HG02642 (cell line): Measurements from ENCODE around the gene MELK.
"Not testable (repeated sequence)": the region's sequence is repeated elsewhere in the genome, so short reads cannot be mapped to it uniquely, and the experiment has no call there.

Experiments used
- ATAC-seq: cut with Tn5 transposase; IDR thresholded peaks from one replicate; pipeline ENCODE4 v1.9.1; 2021; ENCODE audit warnings: mild to moderate bottlenecking; ENCODE audit not compliant: unreplicated experiment, poor library complexity

The MELK gene

DNA sequence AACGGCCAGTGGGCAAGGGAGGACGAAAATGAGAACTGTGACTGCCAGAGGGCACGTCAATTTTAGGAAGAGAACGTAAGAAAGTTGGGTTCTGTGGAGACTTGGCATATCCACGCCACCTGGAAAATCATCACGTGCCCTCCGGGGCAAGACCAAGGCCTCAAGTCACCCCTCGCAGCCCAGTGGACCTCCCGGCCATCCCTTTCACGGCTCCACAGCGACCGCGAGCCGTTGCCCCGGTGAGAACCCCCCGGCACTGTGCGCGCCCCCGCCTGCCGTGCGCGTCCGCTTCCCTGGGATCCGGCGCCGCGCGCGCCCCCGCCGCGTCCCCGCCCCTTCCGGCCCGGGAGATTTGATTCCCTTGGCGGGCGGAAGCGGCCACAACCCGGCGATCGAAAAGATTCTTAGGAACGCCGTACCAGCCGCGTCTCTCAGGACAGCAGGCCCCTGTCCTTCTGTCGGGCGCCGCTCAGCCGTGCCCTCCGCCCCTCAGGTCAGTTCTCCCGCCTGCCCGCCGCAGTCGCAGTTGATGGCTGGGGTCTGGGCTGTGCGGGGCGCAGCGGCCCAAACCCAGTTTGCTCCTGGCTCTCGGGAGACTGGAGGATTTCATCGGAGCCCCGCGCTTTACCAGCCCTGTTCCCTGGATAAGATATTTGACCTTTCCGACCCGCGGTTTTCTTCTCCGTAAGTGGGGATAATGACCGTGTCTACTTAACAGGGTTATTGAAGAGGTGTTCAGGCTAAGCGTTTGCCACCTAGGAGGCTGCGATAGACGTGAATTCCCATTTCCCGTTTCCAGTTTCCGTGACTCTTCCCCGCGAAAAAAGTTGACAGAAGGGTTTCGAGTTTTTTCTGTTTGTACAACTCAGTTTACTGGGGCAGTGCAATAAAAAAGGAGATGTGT lies at the start of gene MELK:
Gene MELK, plus strand, starts transcription at position 381 of the 904 bp plus-strand sequence. CDS start 8,787 bp downstream, outside the sequence.
- peak; percentile 80 for ATAC-seq

DNA sequence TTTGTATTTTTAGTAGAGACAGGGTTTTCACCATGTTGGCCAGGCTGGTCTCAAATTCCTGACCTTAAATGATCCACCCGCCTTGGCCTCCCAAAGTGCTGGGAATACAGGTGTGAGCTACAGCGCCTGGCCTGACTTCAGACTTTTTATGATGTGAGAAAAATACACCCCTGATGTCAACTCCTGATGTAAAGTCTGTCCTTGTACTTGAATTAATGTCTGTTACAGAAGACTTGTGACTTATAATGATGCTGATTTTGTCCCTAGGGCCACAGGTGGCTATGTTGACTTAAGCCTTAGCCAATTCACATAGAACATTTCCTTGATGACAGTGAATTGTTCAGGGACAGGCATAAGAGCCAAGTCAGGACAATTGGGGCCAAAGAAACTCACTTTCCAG lies 42.5 kb upstream of the MELK start:
- ATAC-seq = no peak

- no peak for ATAC-seq
These were observed 40.3 kb upstream of the MELK start for GRCh38 chr9:36532353-36532752.

GRCh38 chr9:36533726-36534125 lies 39.0 kb upstream of the MELK start:
- ATAC-seq = not testable (repeated sequence)

DNA sequence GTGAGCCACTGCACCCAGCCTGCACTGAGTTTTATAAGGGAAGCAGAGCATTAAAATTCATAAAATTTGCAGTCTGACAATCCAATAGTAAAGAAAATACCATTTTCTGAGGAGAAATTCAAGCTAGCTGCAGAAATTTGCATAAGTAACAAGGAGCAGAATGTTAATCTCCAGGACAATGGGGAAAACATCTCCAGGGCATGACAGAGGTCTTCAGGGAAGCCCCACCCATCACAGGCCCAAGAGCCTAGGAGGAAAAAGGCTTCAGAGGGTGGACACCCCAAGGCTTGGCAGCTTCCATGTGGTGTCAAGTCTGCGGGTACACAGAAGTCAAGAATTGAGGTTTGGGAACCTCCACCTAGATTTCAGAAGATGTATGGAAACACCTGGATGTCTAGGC lies 37.6 kb upstream of the MELK start:
- ATAC-seq = no peak

GRCh38 chr9:36537861-36538260 lies 34.8 kb upstream of the MELK start:
- ATAC-seq = no peak

GRCh38 chr9:36542355-36542754 lies 30.3 kb upstream of the MELK start:
- ATAC-seq = no peak

- ATAC-seq = no peak
These were observed 28.8 kb upstream of the MELK start for GRCh38 chr9:36543916-36544315.

DNA sequence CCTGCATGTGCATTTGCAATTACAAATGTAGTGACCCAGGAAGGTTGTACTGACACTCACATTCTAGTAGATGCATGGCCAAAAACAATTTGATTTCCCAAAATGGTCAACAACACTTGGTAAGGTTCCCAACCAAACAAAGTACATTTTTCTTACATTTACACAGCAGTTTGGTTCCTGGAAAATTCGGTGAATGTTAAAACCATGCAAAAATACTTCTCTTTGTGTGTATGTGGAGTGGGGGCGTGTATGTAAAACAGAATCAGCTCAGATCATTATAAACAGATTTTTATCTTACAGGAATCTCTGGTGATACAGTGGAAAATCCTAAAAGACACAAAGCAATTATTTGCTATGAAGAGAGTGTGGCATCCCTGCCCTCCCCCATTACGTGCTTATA lies 25.1 kb upstream of the MELK start:
- no peak for ATAC-seq

DNA sequence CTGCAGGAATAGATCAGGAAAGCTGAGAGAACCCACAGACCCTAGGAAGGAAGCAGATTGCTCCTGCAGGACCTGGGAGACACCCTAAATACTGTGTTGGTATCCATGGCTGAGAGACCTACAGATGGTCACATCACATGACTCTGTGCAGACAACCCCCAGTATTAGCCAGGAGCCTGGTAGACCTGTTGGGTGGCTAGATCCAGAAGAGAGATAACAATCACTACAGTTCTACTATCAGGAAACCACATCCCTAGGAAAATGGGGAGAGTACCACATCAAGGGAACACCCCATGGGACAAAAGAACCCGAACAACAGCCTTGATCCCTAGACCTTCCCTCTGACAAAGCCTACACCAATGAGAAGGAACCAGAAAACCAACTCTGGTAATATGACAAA lies 24.2 kb upstream of the MELK start:
- no peak for ATAC-seq

GRCh38 chr9:36550135-36550534 lies 22.6 kb upstream of the MELK start:
- ATAC-seq = no peak

GRCh38 chr9:36550631-36551098 lies 22.0 kb upstream of the MELK start:
- ATAC-seq = peak; percentile 68

DNA sequence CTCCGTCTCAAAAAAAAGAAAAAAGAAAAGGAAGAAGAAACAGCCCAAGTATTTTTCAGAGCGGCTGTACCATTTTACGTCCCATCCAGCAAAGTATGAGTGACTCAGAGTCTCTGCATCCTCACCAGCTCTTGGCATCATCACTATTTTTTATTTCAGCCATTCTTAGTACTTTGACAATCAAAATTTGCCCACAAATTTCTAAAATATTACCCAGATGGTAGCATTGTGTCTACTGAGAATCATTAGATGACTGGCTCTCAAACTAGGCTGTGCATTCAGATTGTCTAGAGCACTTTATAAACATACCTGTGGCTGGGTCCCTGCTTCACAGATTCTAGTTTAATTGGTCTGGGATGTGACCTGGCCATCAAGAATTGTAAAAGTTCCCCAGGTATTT lies 21.6 kb upstream of the MELK start:
- ATAC-seq = no peak

DNA sequence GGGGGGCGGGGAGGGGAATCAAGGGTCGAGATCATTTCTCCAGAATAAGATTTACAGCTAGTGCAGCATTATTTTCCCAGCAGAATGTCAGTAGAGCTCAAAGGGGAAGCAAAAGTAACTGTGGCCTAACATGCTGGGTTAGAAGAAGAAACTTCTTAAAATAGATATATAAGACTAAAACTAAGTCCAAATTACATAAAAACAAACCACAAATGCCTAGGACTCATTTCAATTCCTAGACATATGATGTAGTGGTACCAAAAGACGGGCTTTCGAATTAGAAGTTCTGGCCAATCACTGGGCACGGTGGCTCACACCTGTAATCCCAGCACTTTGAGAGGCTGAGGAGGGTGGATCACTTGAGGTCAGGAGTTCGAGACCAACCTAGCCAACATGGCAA lies 20.8 kb upstream of the MELK start:
- ATAC-seq = no peak

DNA sequence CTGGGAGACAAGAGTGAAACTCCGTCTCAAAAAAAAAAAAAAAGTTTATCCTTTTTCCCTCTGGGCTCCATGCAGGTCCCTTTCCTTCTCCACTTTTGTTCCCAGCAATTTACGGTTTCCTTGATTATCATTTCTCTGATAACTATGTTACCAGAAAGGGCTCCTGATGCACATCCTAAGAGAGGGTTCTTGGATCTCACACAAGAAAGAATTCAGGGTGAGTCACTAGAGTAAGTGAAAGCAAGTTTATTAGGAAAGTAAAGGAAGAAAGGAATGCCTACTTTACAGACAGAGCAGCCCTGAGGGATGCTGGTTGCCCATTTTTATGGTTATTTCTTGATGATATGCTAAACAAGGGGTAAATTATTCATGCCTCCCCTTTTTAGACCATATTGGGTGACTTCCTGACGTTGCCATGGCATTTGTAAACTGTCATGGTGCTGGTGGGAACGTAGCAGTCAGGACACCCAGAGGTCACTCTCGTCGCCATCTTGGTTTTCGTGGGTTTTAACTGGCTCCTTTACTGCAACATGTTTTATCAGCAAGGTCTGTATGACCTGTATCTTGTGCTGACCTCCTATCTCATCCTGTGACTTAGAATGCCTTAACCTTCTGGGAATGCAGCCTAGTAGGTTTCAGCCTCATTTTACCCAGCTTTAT lies 13.5 kb upstream of the MELK start:
- no peak for ATAC-seq

GRCh38 chr9:36560771-36561170 lies 11.9 kb upstream of the MELK start:
- no peak for ATAC-seq

- ATAC-seq = not testable (repeated sequence)
These were observed 9.9 kb upstream of the MELK start for GRCh38 chr9:36562801-36563200.

- ATAC-seq = no peak
These were observed 5.9 kb upstream of the MELK start for GRCh38 chr9:36566813-36567221.

DNA sequence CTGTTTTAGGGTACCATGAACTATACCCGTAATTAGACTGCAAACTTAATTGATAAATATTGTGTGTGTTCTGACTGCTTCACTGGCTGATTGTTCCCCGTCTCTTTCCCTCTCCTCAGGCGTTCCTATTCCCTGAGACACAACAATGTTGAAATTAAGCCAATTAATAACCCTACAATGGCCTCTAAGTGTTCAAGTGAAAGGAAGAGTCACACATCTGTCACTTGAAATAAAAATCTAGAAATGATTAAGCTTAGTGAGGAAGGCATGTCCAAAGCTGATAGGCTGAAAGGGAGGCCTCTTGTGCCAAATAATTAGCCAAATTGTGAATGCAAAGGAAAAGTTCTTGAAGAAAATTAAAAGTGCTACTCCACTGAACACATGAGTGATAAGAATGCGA lies 4.0 kb upstream of the MELK start:
- not testable (repeated sequence) for ATAC-seq

DNA sequence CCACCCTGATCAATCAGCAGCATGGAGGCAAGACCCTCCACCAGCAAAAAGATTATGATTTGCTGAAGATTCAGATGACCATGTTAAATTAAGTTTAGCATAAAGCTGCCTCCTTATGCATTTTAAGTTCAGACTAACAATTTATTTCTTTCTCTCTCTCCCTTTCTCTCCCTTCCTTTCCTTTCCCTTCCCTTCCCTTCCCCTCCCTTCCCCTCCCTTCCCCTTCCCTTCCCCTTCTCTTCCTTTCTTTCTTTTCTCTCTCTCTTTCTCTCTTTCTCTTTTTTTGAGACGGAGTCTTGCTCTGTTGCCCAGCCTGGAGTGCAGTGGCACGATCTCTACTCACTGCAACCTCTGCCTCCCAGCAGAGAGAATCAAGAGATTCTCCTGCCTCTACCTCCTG lies 1.4 kb upstream of the MELK start:
- ATAC-seq = no peak

- not testable (repeated sequence) for ATAC-seq
These were observed 1.4 kb downstream of the MELK start for GRCh38 chr9:36574045-36574444.
